ENCODE data around the gene ZC3HAV1L. TPM values are rescaled to one million over a fixed set of nuclear protein-coding genes. Genes with fewer than 3 reads are reported as not detected.

Gene ZC3HAV1L
- total and polyA plus RNA-seq, 10 of the 15 experiments (the other 5 are each of a cell fraction or from before 2014, with no cell fraction given), result 0.09 to 16.3 (median 4.9) TPM

DNA sequence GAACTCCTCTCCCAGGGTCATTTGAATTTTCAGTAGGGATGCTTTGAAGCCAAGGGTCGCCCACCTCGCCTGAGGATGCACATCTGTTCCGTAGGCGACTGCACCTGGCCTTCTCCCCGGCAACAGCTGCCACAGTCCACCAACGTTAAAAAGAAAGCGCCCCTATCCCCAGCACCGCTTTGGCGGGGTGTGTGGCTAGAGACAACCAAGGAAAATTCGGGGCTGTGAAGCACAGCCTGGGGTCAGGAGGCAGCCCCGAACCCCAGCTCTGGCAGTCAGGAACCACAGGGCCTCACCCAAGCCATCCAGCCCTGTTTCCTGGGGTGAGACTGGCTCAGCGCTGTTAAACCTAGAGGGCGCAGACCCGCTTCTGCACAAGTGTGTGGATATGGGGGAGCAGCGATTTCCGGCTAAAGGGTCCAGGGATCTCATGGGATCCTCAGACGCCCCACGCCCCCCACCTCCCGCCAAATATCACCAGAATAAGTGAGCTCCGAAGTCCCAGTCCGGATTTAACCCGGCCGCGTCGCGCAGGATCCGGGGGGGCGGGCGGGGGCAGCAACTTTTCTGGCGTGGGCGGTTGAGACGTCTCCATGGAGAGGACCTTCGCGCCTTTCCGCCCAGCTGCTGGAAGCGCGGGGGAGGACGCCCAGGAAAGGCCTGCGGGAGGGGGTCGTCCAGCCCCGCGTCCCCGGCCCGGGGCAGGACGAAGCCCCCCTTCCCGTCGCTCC, 822 bp downstream of the ZC3HAV1L start:
- H2AFZ ChIP-seq (ENCODE audit: control insufficient read depth, low read depth, low read length), result peak overlapping the region; percentile 92
- FAIRE-seq, result peak; percentile 7
- TF ChIP-seq HCFC1 (IDR thresholded peaks at IDR 0.05; ENCODE audit: low read length) (no peak), EZH2 (IDR thresholded peaks at IDR 0.05; ENCODE audit: borderline replicate concordance, control insufficient read depth, low read depth, low read length) (no peak), MEF2B (IDR thresholded peaks at IDR 0.05; ENCODE audit: partially characterized antibody, poor library complexity, severe bottlenecking) (no peak), TARDBP (IDR thresholded peaks at IDR 0.05; ENCODE audit: borderline replicate concordance) (no peak), EGR1 (IDR thresholded peaks at IDR 0.05; ENCODE audit: borderline replicate concordance in 1 of 2, low read depth in 2 of 2, low read length in 2 of 2) (peak in 1 of 2 experiments; percentile 88; a peak in 2 of 3 replicates)
- TF ChIP-seq, protein P1, sequence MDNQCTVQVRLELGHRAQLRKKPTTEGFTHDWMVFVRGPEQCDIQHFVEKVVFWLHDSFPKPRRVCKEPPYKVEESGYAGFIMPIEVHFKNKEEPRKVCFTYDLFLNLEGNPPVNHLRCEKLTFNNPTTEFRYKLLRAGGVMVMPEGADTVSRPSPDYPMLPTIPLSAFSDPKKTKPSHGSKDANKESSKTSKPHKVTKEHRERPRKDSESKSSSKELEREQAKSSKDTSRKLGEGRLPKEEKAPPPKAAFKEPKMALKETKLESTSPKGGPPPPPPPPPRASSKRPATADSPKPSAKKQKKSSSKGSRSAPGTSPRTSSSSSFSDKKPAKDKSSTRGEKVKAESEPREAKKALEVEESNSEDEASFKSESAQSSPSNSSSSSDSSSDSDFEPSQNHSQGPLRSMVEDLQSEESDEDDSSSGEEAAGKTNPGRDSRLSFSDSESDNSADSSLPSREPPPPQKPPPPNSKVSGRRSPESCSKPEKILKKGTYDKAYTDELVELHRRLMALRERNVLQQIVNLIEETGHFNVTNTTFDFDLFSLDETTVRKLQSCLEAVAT (IDR thresholded peaks at IDR 0.05), result peak; percentile 37; the same call in 1 of the 2 replicates
- TF ChIP-seq, protein P2, sequence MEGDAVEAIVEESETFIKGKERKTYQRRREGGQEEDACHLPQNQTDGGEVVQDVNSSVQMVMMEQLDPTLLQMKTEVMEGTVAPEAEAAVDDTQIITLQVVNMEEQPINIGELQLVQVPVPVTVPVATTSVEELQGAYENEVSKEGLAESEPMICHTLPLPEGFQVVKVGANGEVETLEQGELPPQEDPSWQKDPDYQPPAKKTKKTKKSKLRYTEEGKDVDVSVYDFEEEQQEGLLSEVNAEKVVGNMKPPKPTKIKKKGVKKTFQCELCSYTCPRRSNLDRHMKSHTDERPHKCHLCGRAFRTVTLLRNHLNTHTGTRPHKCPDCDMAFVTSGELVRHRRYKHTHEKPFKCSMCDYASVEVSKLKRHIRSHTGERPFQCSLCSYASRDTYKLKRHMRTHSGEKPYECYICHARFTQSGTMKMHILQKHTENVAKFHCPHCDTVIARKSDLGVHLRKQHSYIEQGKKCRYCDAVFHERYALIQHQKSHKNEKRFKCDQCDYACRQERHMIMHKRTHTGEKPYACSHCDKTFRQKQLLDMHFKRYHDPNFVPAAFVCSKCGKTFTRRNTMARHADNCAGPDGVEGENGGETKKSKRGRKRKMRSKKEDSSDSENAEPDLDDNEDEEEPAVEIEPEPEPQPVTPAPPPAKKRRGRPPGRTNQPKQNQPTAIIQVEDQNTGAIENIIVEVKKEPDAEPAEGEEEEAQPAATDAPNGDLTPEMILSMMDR (IDR thresholded peaks at IDR 0.05 in 2 of 3, conservative IDR thresholded peaks at IDR 0.05 in 1 of 3; ENCODE audit: control insufficient read depth in 2 of 3, extremely low read depth in 1 of 3, insufficient read depth in 1 of 3, low read depth in 3 of 3, low read length in 3 of 3), result peak in 1 of 3 experiments; percentile 14; a peak in 1 of 6 replicates
- TF ChIP-seq, protein P3, sequence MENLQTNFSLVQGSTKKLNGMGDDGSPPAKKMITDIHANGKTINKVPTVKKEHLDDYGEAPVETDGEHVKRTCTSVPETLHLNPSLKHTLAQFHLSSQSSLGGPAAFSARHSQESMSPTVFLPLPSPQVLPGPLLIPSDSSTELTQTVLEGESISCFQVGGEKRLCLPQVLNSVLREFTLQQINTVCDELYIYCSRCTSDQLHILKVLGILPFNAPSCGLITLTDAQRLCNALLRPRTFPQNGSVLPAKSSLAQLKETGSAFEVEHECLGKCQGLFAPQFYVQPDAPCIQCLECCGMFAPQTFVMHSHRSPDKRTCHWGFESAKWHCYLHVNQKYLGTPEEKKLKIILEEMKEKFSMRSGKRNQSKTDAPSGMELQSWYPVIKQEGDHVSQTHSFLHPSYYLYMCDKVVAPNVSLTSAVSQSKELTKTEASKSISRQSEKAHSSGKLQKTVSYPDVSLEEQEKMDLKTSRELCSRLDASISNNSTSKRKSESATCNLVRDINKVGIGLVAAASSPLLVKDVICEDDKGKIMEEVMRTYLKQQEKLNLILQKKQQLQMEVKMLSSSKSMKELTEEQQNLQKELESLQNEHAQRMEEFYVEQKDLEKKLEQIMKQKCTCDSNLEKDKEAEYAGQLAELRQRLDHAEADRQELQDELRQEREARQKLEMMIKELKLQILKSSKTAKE (IDR thresholded peaks at IDR 0.05; ENCODE audit: low read depth, poor library complexity, severe bottlenecking), result no peak
- TF ChIP-seq, protein P4, sequence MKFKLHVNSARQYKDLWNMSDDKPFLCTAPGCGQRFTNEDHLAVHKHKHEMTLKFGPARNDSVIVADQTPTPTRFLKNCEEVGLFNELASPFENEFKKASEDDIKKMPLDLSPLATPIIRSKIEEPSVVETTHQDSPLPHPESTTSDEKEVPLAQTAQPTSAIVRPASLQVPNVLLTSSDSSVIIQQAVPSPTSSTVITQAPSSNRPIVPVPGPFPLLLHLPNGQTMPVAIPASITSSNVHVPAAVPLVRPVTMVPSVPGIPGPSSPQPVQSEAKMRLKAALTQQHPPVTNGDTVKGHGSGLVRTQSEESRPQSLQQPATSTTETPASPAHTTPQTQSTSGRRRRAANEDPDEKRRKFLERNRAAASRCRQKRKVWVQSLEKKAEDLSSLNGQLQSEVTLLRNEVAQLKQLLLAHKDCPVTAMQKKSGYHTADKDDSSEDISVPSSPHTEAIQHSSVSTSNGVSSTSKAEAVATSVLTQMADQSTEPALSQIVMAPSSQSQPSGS (IDR thresholded peaks at IDR 0.05; ENCODE audit: low read length), result no peak
- TF ChIP-seq, protein P5, sequence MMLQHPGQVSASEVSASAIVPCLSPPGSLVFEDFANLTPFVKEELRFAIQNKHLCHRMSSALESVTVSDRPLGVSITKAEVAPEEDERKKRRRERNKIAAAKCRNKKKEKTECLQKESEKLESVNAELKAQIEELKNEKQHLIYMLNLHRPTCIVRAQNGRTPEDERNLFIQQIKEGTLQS (IDR thresholded peaks at IDR 0.05; ENCODE audit: borderline replicate concordance, extremely low read depth, low read depth, low read length), result no peak

More for the DNA sequence above, 822 bp downstream of the ZC3HAV1L start:
- ChIA-PET POLR2A (interaction anchor here (0.6 kb wide), 1 partner anchor 411 kb away, joined by 3 read pairs; no protein-coding TSS in a partner anchor), CTCF (interaction anchor here (1.5 to 8.0 kb wide), 3 partner anchors 9 to 40 kb away, joined by 5 to 42 read pairs (median 7); no protein-coding TSS in a partner anchor), RAD21 (ENCODE audit: unreplicated experiment) (interaction anchor here (1.0 to 1.1 kb wide), 3 partner anchors 61 to 149 kb away, joined by 3 read pairs; no protein-coding TSS in a partner anchor), SMC1A (ENCODE audit: uncharacterized antibody, unreplicated experiment) (interaction anchor here (0.5 to 1.4 kb wide), 2 partner anchors 148 to 402 kb away, joined by 3 read pairs; no protein-coding TSS in a partner anchor)
- peak overlapping the region; percentile 78 for H3K27ac ChIP-seq (ENCODE audit: control insufficient read depth, insufficient read depth)
- H3K27me3 ChIP-seq (replicated peaks in 1 of 2; ENCODE audit: control insufficient read depth in 2 of 2, insufficient read depth in 2 of 2, low read length in 1 of 2), result no peaks in the 10 kb centered on the region
- H3K79me2 ChIP-seq (ENCODE audit: control insufficient read depth, insufficient read depth, low read length), result peaks cover 22% of the 10 kb centered on the region
- BruUV-seq (replicated peaks), result no TSS peak
- no peaks in the 10 kb centered on the region for H4K20me1 ChIP-seq (ENCODE audit: control insufficient read depth, insufficient read depth)
- in situ Hi-C loops (cut with MboI), result no loop called here
- intact Hi-C loops (cut with micrococcal nuclease; ENCODE audit: unreplicated experiment), result no loop called here
- H3K4me3 ChIP-seq, result peak overlapping the region; percentile 78
- no peaks in the 10 kb centered on the region; the same call in 1 of the 2 replicates for H3K4me1 ChIP-seq (ENCODE audit: control insufficient read depth, insufficient read depth, low read length)
- WGBS (ENCODE audit: insufficient coverage, insufficient replicate concordance, low lambda C conversion rate, missing lambda C conversion rate), result 2% methylated on average over 39 of the region's 47 CpGs
- no peaks in the 10 kb centered on the region for H3K9me3 ChIP-seq (replicated peaks; ENCODE audit: control insufficient read depth, insufficient read depth, low read length)
- peaks cover 0 to 11% of the 10 kb centered on the region in 2 experiments; a peak in 2 of 4 replicates for H3K36me3 ChIP-seq (ENCODE audit: control insufficient read depth in 2 of 2, insufficient read depth in 2 of 2, low read length in 1 of 2)
- ATAC-seq (peak; percentile 75), DNase-seq (ENCODE audit: low read depth, low spot score) (no peak)
- peak overlapping the region; percentile 83 for H3K9ac ChIP-seq (ENCODE audit: control insufficient read depth, insufficient read depth, low read length)
- H3K4me2 ChIP-seq (ENCODE audit: control insufficient read depth, insufficient read depth), result peak overlapping the region; percentile 90
